HepG2 (cell line): ENCODE data around the gene LYRM9. TPM values are rescaled to one million over a fixed set of nuclear protein-coding genes. Genes with fewer than 3 reads are reported as not detected.
"Not testable (repeated sequence)": the region's sequence is repeated elsewhere in the genome, so short reads cannot be mapped to it uniquely, and the experiment has no call there.

Experiments
- ATAC-seq: fragments of 200-7000 bp; cut with Tn5 transposase; 3 replicates; pipeline ENCODE4 v1.9.1; 2020; ENCODE audit warnings: mild to moderate bottlenecking, moderate library complexity
- BruUV-seq: library from RNA; stranded (reverse); fragments of 400-500 nt; replicated peaks from 2 replicates; lab custom pipeline; 2021; lab: Mats Ljungman, UMichigan
- CTCF ChIA-PET: fragments of 300-600 bp; formaldehyde crosslinking; extraction: SDS; loops from one replicate; lab custom pipeline; 2021; ENCODE audit warnings: low total read pairs, inconsistent platforms, low intra/inter-chr PET ratio; lab: Yijun Ruan, JAX
- POLR2A ChIA-PET: fragments of 350-600 bp; sonication (Branson Sonifier 250); formaldehyde crosslinking; loops from one replicate; lab custom pipeline; 2020; ENCODE audit warnings: antibody characterized with exemption, inconsistent platforms; lab: Yijun Ruan, JAX
- DNase-seq: peaks from one replicate; pipeline ENCODE4 v3.0.0-alpha.2; 2015; ENCODE audit warnings: low spot score
- FAIRE-seq: peaks from 3 replicates; lab custom pipeline; 2011; peaks lifted over from hg19 to GRCh38; lab: Jason Lieb, UNC
- H2AFZ ChIP-seq: one replicate; pipeline ENCODE4 v1.6.1; 2011; ENCODE audit warnings: low read length, inconsistent platforms
- H3K27ac ChIP-seq: fragments of 300-600 bp; 3 replicates; pipeline ENCODE4 v1.8.0; 2011; ENCODE audit warnings: mixed run types, mild to moderate bottlenecking, mixed read lengths, low read length, inconsistent platforms; ENCODE audit not compliant: insufficient read depth; ENCODE audit errors: extremely low read length
- H3K27me3 ChIP-seq, 2 experiments: fragments of 200-600 bp in 1 of 2; 2 replicates in 1 of 2; 3 replicates in 1 of 2; pipeline versions ENCODE4 v1.6.0 to v1.8.0; 2011; ENCODE audit warnings: low read length in 2 of 2, mild to moderate bottlenecking in 2 of 2, moderate library complexity in 2 of 2, inconsistent platforms in 1 of 2; ENCODE audit not compliant: insufficient read depth in 2 of 2, control insufficient read depth in 1 of 2
- H3K36me3 ChIP-seq, 2 experiments: fragments of 200-600 bp in 1 of 2; replicated peaks in 1 of 2; 2 replicates in 1 of 2; 3 replicates in 1 of 2; pipeline versions ENCODE4 v1.5.1 to v1.8.0; 2011; ENCODE audit warnings: low read length in 2 of 2, inconsistent platforms in 1 of 2; ENCODE audit not compliant: insufficient read depth in 2 of 2, control insufficient read depth in 1 of 2
- H3K4me1 ChIP-seq: 2 replicates; pipeline ENCODE4 v1.5.1; 2012; ENCODE audit warnings: low read length, inconsistent platforms; ENCODE audit not compliant: insufficient read depth
- H3K4me2 ChIP-seq: 2 replicates; pipeline ENCODE4 v1.6.0; 2011; ENCODE audit warnings: low read depth, low read length, inconsistent platforms
- H3K4me3 ChIP-seq, 3 experiments: fragments of 200-600 bp in 1 of 3; sonication (generic), shearing (Covaris generic) in 1 of 3; replicated peaks in 1 of 3; 2 replicates each; pipeline ENCODE4 v1.5.1; 2011 to 2016; ENCODE audit warnings: low read length in 3 of 3, inconsistent platforms in 2 of 3, low read depth in 2 of 3, mild to moderate bottlenecking in 2 of 3, control low read depth in 1 of 3, mixed read lengths in 1 of 3; ENCODE audit not compliant: insufficient read depth in 1 of 3
- H3K79me2 ChIP-seq: one replicate; pipeline ENCODE4 v1.6.1; 2011; ENCODE audit warnings: low read length, inconsistent platforms; ENCODE audit not compliant: insufficient read depth
- H3K9ac ChIP-seq: 2 replicates; pipeline ENCODE4 v1.6.0; 2011; ENCODE audit warnings: mild to moderate bottlenecking, low read depth, low read length, inconsistent platforms; ENCODE audit not compliant: insufficient read depth
- H3K9me3 ChIP-seq: 2 replicates; pipeline ENCODE4 v1.5.1; 2012; ENCODE audit warnings: mild to moderate bottlenecking, low read length
- H4K20me1 ChIP-seq: 2 replicates; pipeline ENCODE4 v1.6.0; 2011; ENCODE audit warnings: inconsistent platforms, mild to moderate bottlenecking, low read length, moderate library complexity; ENCODE audit not compliant: insufficient read depth
- EEA1 ChIP-seq: sonication (generic); formaldehyde crosslinking; IDR thresholded peaks from 2 replicates; pipeline ENCODE4 v1.5.1; 2020; ENCODE audit warnings: mild to moderate bottlenecking, missing genetic modification reagents, borderline replicate concordance
- GMEB2 ChIP-seq: IDR thresholded peaks from 2 replicates; pipeline ENCODE4 v1.6.1; 2016; ENCODE audit warnings: missing biosample characterization, missing genetic modification reagents, low read depth
- MXD1 ChIP-seq: sonication (generic); formaldehyde crosslinking; IDR thresholded peaks from 2 replicates; pipeline ENCODE4 v1.4.0; 2020; ENCODE audit warnings: mild to moderate bottlenecking, missing genetic modification reagents
- RBM39 ChIP-seq: fragments of 200-400 bp; formaldehyde crosslinking; IDR thresholded peaks from one replicate; pipeline ENCODE4 v1.6.1; 2018; ENCODE audit warnings: antibody characterized with exemption, mild to moderate bottlenecking, low read depth, low read length; ENCODE audit not compliant: poor library complexity, severe bottlenecking
- ZEB1 ChIP-seq: IDR thresholded peaks from 2 replicates; pipeline ENCODE4 v1.6.1; 2012; ENCODE audit warnings: mild to moderate bottlenecking, low read depth, inconsistent platforms; ENCODE audit not compliant: insufficient replicate concordance
- ZFP41 ChIP-seq: sonication (generic); formaldehyde crosslinking; IDR thresholded peaks from 2 replicates; pipeline ENCODE4 v1.4.0; 2020; ENCODE audit warnings: mild to moderate bottlenecking, missing genetic modification reagents, borderline replicate concordance
- ZNF296 ChIP-seq: sonication (generic); formaldehyde crosslinking; conservative IDR thresholded peaks from 2 replicates; pipeline ENCODE4 v1.5.0; 2020; ENCODE audit warnings: mild to moderate bottlenecking, missing genetic modification reagents
- ZNF558 ChIP-seq: sonication (generic); formaldehyde crosslinking; IDR thresholded peaks from 2 replicates; pipeline ENCODE4 v1.9.0; 2022; ENCODE audit warnings: mild to moderate bottlenecking, missing genetic modification reagents, borderline replicate concordance
- ZNF670 ChIP-seq: sonication (generic); formaldehyde crosslinking; IDR thresholded peaks from 2 replicates; pipeline ENCODE4 v1.8.0; 2022; ENCODE audit warnings: mild to moderate bottlenecking, missing genetic modification reagents, borderline replicate concordance
- ZNF709 ChIP-seq: sonication (generic); formaldehyde crosslinking; IDR thresholded peaks from 2 replicates; pipeline ENCODE4 v1.5.0; 2020; ENCODE audit warnings: mild to moderate bottlenecking, missing genetic modification reagents
- WGBS: methylation state at CpG from one replicate; pipeline ENCODE4 v1.1.6; 2017; ENCODE audit warnings: low lambda C conversion rate; 5-methylcytosine and 5-hydroxymethylcytosine counted together
- in situ Hi-C: cut with HindIII; loops from 2 replicates; pipeline ENCODE4 v1.10.0; 2017; ENCODE audit warnings: low pct_unique_long_range_greater_than_20kb; ENCODE audit not compliant: extremely low pct_ligation_motif_present
- intact Hi-C: fragments of 100-400 bp; cut with micrococcal nuclease; formaldehyde crosslinking; loops from one replicate; pipeline ENCODE4 v1.10.0; 2022; ENCODE audit not compliant: unreplicated experiment
- polyA plus RNA-seq, 8 experiments: library from polyadenylated mRNA; depleted of rRNA in 3 of 8; stranded (reverse) in 7 of 8; unstranded in 1 of 8; fragments of >200 nt; fragmentation: Illumina TruSeq in 4 of 8; extraction: Trizol in 4 of 8; gene quantifications; 2 replicates each; pipeline versions ENCODE4 v1.2.1 to v1.2.3, GENCODE V29; 2011 to 2016; ENCODE audit warnings: low read depth in 4 of 8, missing spikeins in 1 of 8, mixed read lengths in 1 of 8; ENCODE audit not compliant: insufficient read depth in 1 of 8
- total RNA-seq, 5 experiments: library from RNA; depleted of rRNA; stranded (reverse); fragments of >200 nt; fragmentation: Illumina TruSeq; extraction: Trizol; gene quantifications; 2 replicates each; pipeline ENCODE4 v1.2.3, GENCODE V29; 2016; ENCODE audit warnings: low read depth in 1 of 5

Gene LYRM9
- total and polyA plus RNA-seq, 2 of the 13 experiments (the other 11 are each of a cell fraction or from before 2014, with no cell fraction given) = 0.24 to 0.66 TPM

GRCh38 chr17:27912299-27912698, 19.1 kb upstream of the LYRM9 start:
- ATAC-seq, FAIRE-seq: not testable (repeated sequence)

GRCh38 chr17:27907976-27908558, 14.9 kb upstream of the LYRM9 start:
- ATAC-seq = no peak

More at GRCh38 chr17:27912299-27912698, 19.1 kb upstream of the LYRM9 start:
- POLR2A ChIA-PET, intact Hi-C loops, CTCF ChIA-PET, H2AFZ ChIP-seq, H3K27ac ChIP-seq, H3K36me3 ChIP-seq, in situ Hi-C loops, H3K9ac ChIP-seq, H3K79me2 ChIP-seq, H3K27me3 ChIP-seq, H3K4me3 ChIP-seq, H3K4me1 ChIP-seq, H3K9me3 ChIP-seq, BruUV-seq, H3K4me2 ChIP-seq, H4K20me1 ChIP-seq, DNase-seq: not testable (repeated sequence)
- 27% methylated on average over 3 of the region's 3 CpGs for WGBS

More at GRCh38 chr17:27907976-27908558, 14.9 kb upstream of the LYRM9 start:
- Histone ChIP-seq H3K4me1 (peaks cover 16% of the 10 kb centered on the region), H3K27me3 (no peaks in the 10 kb centered on the region), H3K9ac (no peak overlapping the region), H2AFZ (no peak overlapping the region), H4K20me1 (no peaks in the 10 kb centered on the region), H3K4me3 (no peak overlapping the region), H3K79me2 (no peaks in the 10 kb centered on the region), H3K9me3 (no peaks in the 10 kb centered on the region), H3K36me3 (no peaks in the 10 kb centered on the region), H3K27ac (no peak overlapping the region), H3K4me2 (no peak overlapping the region)
- ChIA-PET CTCF (no interaction called here), POLR2A (no interaction called here)
- in situ Hi-C loops = no loop called here
- TF ChIP-seq ZNF296 (CRISPR knock-in tag) = no peak
- no peak for TF ChIP-seq GMEB2
- no peak for TF ChIP-seq MXD1 (CRISPR knock-in tag)
- no peak for TF ChIP-seq ZEB1
- TF ChIP-seq ZNF670 = no peak
- no peak for TF ChIP-seq ZNF558 (CRISPR knock-in tag)
- no peak for TF ChIP-seq ZFP41 (CRISPR knock-in tag)
- no peak for TF ChIP-seq EEA1
- TF ChIP-seq ZNF709 (CRISPR knock-in tag) = no peak
- TF ChIP-seq RBM39 = no peak
- FAIRE-seq (no peak), DNase-seq (no peak)
- BruUV-seq = no TSS peak
- intact Hi-C loops = no loop called here
- 76% methylated on average over 4 of the region's 4 CpGs for WGBS
